HG02678 (cell line): Measurements from ENCODE around the gene ZNF366.
A peak's percentile ranks its signal among the peaks of the same experiment; 100 is the strongest.

ENCODE experiments used
- ATAC-seq: cut with Tn5 transposase; IDR thresholded peaks from one replicate; pipeline ENCODE4 v1.9.1; 2021; ENCODE audit warnings: mild to moderate bottlenecking, moderate library complexity; ENCODE audit not compliant: unreplicated experiment

Gene ZNF366

DNA sequence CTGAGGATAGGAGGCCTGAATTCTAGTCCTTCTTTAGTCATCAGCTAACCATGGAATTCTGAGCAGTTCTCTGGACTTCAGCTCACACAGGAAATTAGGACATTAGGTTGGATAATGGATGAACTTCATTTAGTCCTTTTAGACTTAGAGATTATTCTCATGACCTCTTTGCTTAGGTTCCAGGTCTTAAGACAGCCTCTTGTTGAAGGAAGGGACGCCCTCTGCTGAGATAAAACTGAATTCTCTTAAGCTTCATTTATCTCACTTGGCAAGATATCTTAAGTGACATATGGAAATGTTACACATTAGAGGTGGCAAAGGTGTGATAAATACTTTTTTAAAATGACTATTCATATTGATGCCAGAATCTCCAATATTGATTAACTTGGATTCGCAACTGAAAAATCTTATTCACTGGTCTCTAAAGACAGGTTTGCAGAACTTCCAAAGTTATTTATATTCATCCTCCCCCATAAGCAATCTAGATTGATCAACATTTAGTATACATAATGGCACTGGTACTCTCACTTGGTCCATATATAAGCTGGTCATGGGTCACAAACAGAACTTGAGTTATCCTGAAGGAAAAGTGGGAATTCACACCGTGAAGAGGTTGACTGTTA is 16.9 kb upstream of the ZNF366 start:
- ATAC-seq, result peak; percentile 72

DNA sequence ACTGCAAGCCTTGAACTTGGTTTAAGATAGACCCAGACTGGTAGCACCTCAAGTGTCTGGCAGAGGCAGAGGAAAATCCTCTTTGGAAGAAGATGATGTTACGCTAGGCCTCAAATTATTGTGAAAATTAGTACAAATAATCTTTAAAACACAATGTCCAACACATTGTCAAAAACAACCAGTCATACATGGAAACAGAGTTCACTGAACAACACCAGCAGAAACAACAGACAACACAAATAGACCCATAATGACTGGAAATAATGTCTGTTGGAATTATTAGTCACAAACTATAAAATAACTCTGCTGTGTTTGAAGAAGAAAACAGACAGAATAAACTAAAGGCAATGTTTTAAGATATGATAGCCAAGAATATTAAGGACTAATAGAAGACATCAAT is 15.4 kb upstream of the ZNF366 start:
- no peak for ATAC-seq

DNA sequence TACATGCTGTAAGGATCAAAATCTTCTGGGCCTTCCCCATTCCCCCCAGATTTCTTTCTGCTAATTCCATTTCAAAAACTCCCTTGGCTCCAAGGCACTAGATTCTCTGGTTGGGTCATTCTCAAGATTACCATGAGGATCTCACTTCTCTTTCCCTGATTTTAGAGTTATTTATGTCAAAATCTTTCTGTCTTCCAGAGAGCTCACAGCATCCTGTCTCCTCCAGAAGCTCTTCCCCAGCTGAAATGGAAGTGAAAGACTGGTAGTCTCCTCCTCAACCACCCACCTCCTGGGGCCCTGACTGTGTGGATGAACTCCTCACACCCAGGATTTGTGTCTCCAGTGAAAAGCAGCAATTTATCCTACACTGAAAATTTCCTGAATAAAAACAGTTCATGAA is 11.9 kb upstream of the ZNF366 start:
- no peak for ATAC-seq

DNA sequence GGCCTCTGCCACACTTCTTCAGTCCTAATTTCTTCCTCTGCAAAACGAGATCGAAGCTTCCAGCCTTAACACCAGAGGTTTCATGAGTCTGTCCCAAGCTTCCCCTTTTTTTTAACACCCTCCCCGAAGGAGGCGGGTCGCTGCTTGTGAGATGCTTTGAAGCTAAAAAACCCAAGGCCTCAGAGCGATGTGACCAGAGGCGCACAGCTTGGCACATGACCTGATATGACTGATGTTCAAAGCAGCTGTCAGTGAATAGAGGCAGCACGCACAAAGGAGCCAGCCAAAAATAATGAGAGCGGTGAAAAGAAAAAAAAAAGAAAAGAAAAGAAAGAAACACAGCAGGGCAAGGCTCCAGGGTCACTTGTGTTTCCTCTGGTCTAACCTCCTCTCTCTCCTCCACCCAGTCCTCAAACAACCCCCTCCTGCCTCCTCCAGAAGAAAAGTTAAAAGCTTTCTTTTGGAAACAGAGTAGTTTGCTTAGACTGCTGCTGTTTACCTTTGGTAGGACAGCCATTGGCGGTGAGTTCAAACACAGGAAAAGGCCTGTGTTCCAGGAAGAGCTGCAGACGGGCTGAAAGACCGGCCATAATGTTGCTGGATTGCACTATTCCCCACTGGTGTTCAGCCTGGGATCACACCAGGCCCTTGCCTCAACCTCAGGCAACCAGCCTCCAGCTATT is 10.9 kb upstream of the ZNF366 start:
- ATAC-seq, result no peak

DNA sequence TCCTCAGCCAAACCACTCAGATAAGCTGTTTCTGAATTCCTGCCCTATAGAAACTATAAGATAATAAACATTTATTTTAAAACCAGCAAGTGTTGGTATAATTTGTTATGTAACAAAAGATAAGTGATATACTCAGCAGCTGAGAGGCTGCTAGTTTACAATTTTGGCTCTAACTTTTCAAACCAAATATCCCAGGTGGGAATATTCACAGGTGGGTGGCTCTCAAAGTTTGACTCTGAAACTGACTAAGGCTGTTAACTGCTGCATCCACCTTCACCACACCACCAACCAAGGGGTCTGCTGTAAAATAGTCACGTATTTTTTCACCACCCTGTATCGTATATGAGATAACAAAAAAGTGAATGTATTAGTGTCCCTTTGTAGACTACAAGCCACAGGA is 9.7 kb upstream of the ZNF366 start:
- ATAC-seq, result no peak

DNA sequence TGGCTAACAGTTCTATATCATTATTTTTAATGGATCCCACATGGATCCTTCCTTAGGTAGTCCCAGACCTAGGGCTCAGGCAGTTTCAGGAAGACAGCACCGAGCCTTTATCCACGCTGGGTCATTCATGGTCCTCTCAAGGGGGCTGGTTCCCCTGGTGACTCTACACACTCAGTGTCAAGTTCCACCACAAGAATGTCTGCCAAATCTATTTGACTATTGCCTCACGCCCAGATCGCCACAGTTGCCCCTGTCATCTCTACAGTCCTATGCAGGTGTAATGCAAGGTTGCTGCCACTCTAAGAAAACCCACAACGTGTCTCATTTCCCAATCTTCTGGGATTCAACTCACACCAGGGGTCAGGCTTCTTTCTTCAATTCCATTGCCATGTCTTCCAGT is 8.0 kb upstream of the ZNF366 start:
- no peak for ATAC-seq

DNA sequence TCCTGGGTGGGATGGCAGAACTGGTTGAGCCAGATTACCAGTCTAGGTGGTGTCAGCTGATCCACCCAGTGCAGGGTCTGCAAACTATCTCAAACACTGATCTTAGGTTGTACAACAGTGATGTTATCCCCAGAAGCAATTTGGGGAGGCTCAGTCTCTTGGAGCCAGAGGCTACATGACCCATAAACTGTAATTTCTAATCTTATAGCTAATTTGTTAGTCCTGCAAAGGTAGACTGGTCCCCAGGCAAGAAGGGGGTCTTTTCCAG is 5.3 kb upstream of the ZNF366 start:
- ATAC-seq, result no peak

DNA sequence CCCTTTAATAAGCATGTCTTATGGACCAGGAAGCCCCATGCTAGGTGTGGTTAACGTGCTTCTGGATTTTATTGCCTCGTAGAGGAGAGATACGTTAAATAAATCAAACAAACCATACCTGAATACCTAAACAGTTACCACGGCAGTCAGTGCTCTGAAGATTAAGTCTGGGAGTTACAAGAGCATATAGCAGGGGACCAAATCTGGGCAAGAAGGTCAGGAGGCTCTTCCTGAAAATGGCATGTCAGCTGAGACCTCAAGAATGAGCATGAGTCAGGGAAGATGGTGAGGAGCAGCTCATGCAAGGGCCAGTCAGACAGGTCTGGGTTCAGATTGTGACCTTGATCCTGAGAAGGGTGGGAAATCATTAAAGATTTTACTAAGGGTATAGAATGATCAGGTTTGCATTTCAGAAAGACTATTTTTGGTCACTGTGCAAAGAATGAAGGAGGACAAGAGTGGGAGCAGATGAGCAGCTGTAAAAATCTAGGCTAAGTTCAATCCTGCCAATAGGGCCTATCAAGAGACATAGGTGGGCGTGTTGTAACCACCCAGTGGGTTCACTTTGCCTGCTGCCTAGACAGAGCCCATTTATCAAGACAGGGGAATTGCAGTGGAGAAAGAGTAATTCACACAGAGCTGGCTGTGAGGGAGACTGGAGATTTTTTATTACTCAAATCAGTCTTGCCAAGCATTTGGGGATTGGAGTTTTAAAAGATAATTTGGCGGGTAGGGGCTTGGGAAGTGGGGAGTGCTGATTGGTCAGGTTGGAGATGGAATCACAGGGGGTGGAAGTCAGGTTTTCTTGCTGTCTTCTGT is 4.8 kb upstream of the ZNF366 start:
- ATAC-seq, result no peak

DNA sequence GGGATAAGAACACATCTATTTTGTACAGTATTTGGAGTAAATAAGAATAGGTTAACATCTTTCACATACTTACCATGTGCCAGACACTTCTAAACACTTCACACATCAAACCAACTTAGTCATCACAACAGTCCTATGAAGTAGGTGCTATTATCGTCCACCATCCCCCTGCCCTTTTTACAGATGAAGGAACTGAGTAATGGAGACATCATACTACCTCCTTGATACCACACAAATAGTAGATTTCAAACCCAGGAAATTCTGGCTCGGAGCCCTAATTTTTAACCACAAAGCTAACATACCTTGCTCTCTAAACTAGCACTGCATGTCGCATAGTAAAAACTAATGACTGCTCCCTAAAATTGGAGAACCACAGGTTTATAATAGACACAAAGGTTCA is 4.2 kb upstream of the ZNF366 start:
- ATAC-seq, result no peak

DNA sequence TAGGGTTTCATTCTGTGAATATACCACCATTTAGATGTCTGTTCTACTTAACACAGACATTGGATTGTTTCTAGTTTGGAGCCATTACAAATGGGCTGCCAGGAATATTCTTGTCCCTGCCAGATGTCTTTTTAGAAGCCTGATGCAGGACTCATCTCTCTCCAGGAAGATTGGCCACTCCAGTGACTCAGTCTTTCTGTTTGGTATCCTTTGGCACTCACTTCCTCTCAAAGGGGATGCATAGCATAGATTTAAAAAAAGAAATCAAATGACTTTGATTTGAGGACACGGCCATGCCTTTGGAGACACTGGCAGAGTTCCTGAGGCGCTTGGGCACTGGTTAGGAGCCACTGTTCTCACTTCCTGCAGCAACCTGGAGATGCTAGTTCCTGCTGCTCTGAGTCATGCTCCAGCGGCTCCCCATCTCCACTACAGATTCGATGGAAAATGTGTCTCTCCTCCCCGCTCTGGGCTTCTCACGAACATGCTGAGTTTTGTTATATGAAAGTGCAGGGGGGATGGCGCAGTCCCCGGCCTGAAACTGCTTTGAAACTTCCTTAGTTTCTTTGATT is 3.5 kb upstream of the ZNF366 start:
- ATAC-seq, result no peak

DNA sequence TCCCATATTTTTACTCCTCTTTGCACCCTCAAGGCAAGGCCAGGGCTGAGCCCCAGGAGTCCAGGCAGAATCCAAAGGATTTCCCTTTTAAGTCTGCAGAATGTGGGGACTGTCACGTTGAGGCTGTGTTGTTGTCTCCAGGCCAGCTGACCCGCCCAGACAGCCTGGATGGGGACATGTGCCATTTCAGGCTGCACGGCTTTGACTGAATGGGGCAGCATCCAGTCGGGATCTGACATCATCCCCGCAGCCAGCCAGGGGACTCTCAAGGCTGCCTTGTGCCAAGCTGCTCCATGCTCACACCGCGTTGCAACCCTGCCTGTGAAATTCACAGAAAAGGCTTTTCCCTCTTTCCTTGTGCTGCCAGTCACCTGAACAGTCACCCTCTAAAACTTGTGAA is 2.2 kb upstream of the ZNF366 start:
- ATAC-seq, result no peak

DNA sequence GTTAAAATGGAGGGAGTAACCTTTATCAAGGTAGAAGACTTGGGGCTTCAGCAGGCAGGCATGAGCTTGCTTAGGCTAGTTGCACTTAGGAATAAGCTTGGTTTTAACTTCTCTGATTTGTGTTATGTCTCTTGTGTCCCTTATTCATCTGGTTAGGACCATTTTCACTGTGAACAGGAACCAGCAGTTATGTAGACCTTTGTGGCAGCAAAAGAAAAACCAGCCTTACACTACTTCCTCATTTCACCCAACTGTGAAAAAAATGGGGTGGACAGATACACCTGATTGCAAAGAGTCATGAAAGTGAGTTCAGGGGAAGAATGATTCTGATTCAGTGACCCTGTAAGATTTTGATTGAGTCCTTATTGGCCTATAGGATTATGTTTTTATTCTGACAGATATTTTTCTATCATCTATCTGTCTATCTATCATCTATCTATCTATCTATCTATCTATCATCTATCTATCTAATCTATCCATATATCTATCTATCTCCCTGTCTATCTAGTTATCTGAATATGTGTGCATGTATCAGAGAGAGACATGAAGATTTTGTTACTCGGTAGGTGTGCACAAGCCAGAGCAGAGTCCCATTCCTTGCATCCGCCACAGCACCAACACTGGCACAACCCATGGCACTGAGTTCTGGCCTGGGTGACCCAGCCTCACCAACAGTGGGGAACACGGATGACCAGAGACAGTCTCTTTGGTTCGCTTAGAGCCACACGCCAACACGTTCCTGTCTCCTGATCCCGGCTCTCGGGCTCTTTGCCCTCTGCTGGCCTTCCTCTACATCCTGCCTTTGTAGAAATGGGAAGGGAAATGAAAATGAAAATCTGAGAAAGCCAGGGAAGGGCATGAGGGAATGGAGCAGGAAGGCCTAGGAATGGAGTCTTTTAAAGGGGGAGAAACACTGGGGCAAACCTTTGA is 1.3 kb upstream of the ZNF366 start:
- ATAC-seq, result peak; percentile 97

DNA sequence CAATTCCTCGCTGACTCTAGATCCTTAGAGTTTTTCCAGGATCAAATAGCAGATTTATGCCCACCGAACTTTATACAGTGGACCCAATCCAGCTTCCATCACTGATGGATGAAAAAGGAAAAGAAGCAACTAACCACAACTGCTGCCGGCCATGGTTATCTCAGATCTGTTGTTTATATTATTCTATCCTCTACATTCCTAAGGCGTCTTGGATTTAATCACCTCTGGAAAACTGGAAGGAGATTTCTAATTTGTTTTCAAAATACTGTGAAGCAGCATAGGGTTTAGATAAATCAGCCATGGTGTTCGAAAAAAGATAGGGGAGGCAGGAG is 663 bp upstream of the ZNF366 start:
- no peak for ATAC-seq

DNA sequence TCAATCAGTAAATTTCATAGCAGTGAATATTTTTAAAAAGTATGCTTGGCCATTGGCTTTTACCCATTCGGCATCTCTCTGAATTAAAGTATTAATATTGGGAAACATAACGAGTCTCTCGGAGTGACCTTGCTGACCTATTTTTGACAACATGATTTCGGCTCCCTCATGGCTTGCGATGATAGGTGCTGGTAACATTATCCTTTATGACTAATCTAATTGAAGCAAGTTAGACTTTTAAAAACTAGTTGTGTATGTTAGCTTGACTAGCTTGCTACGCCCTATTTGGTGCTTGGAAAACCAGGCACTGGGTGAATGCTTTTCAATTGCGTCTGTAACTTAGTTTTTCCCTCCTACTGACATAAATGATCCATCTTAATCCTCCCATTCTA is 1.1 kb downstream of the ZNF366 start:
- ATAC-seq, result no peak

DNA sequence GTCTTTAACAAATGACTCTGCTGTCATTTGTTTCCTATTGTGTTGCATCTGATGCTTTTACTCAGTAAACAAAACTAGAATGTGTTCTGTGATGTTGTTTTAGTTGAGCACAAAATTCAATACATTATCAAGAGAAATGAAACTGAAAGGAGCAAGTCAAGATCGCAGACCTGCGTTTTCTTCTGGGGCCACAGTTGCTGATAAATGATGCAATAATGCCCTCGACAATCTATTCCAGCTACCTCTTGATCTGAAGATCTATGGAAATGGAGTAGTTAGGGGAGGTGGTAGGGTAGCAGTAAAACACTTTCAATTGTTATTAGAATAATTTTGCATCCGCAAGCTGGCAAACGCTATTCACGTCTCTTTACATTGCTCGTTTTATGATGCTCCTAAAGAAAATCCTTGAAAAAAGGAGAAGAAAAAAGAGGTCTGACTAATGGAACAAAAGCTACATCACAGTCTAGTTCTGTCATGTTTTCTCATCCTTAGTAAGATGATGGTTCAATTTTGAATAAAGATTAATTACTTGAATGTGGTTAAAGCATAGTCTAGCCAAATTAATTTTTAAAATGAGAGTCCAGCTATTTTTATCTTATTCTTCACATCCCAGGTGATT is 1.6 kb downstream of the ZNF366 start:
- ATAC-seq, result no peak

DNA sequence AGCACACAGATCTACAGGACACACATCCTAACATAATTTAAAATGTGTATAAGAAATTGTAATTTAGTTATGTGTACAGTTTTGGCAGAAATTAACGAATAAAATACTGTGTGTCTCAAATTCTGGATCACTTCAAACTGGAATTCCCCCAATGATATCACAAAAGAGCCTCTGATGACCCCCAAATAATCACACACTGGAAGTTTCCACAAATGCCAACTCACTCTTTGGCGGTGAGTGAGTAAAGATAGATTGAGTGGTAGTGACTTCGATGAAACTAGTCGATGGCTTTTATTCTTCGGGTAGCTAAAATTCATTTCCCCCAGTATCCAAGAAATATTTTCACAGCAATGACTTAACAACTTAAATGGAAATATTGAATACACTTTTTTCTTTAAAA is 2.2 kb downstream of the ZNF366 start:
- no peak for ATAC-seq

DNA sequence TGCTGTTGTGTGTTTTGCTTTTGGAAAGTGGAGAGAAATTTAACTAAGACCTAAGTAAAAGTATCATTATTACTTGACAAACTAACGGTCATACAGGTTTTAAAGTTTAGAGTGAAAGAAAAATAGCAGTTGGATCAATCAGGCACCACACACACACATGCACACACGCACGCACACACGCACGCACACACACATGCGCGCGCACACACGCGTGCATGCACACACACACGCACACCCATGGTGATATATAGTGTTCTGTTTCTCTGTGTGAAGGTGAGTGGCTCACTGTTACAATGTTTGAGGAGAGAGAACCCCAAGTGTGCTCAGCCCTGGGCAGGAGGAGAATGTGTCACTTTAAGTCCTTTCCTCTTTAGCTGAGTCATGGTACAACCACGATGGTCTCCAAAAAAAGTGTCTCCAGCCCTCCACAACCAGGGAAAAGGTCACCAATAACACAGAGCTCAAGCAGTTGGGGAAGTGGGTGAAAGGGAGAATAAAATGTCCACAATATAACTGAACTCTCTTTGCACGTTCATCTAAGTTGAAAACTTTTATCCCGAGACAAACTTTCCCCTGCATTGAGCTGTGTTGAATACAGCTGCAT is 3.2 kb downstream of the ZNF366 start:
- ATAC-seq, result no peak

DNA sequence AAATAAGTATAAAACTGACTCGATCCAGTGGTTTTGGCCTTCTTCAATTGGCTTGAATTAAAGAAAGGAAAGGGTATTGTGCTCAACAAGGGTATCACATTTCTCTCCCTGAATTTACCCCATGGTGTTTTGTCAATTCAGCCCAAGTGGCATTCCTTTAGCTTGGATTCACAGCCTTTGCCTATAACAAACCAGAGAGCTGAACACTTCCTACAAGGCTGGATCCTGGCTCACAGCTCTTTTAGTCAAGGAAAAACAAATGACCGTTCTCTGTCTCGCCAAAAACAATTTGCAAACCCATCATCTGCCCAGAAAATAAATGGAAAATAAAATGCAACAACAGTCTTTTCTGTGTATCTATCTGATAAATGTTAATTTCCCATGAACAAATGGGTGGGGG is 5.7 kb downstream of the ZNF366 start:
- no peak for ATAC-seq

DNA sequence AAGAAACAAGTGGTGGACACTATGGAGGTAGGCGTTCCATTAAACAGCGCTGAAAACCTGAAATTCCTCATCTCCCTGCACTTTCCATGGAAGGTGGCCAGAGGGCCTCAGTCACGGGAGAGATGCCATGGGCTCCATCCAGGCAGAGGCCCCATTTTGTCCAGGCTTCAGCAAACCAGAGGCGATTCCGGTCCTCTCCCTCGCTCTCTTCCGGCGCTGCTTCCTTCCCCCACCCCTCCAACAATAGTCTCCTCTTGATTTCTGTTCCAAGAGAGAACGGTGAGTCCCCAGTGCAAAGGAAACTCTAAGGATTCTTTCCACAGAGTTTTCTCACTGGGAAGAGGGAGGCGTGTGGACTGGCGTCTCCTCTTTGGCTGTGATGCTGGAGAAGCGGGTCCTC is 7.5 kb downstream of the ZNF366 start:
- no peak for ATAC-seq

DNA sequence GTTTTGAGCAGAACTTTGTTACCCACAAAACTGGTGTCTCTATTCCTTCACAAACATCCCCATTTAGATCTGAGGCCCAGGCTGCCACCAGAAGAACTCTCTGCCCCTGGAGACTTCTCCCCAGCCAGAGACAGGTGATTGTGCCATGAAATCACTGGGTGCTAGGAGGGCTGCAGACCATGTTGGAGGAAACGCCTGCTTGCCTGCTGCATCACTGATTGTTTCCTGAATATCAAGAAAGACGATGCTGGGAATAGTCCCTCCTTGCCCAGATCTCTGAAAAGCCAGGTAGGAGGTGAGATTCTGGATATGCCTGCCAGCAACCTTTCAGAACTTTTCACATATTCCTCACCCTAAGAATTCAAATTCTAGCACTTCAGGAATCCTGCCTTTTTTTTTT is 8.1 kb downstream of the ZNF366 start:
- ATAC-seq, result no peak
